SK-N-SH treated with all-trans-retinoic acid at 6 μM for 48 hours (cell line): ENCODE data around the gene LRRC63.

Source experiments
- ATAC-seq: fragments of 200-7000 bp; cut with Tn5 transposase; 3 replicates; pipeline ENCODE4 v1.9.1; 2020; ENCODE audit warnings: mild to moderate bottlenecking, moderate library complexity
- BACH2 ChIP-seq: fragments of 250-450 bp; sonication (Bioruptor Pico); IDR thresholded peaks from 2 replicates; pipeline ENCODE4 v1.9.0; 2021; ENCODE audit warnings: mild to moderate bottlenecking, borderline replicate concordance
- CSDC2 ChIP-seq: fragments of 250-450 bp; sonication (Bioruptor Pico); IDR thresholded peaks from 2 replicates; pipeline ENCODE4 v1.5.0; 2020; ENCODE audit warnings: mild to moderate bottlenecking, moderate library complexity
- CSRNP3 ChIP-seq: fragments of 250-450 bp; sonication (Bioruptor Pico); IDR thresholded peaks from 2 replicates; pipeline ENCODE4 v1.5.1; 2021; ENCODE audit warnings: mild to moderate bottlenecking, moderate library complexity
- ESRRG ChIP-seq: fragments of 250-450 bp; sonication (Bioruptor Pico); IDR thresholded peaks from 2 replicates; pipeline ENCODE4 v1.6.1; 2021; ENCODE audit warnings: mild to moderate bottlenecking
- GLIS3 ChIP-seq: fragments of 250-450 bp; sonication (Bioruptor Pico); IDR thresholded peaks from 2 replicates; pipeline ENCODE4 v1.5.0; 2020; ENCODE audit warnings: mild to moderate bottlenecking, moderate library complexity
- ISL1 ChIP-seq: fragments of 250-450 bp; sonication (Bioruptor Pico); IDR thresholded peaks from 2 replicates; pipeline ENCODE4 v2.1.2; 2022; ENCODE audit warnings: mild to moderate bottlenecking, moderate library complexity
- OSR1 ChIP-seq: fragments of 250-450 bp; sonication (Bioruptor Pico); IDR thresholded peaks from 2 replicates; pipeline ENCODE4 v1.8.0; 2022; ENCODE audit warnings: moderate library complexity, mild to moderate bottlenecking, inconsistent platforms
- PATZ1 ChIP-seq: fragments of 250-450 bp; sonication (Bioruptor Pico); IDR thresholded peaks from 2 replicates; pipeline ENCODE4 v1.8.0; 2020; ENCODE audit warnings: mild to moderate bottlenecking, moderate library complexity, borderline replicate concordance
- POU6F1 ChIP-seq: fragments of 250-450 bp; sonication (Bioruptor Pico); IDR thresholded peaks from 2 replicates; pipeline ENCODE4 v1.8.0; 2021; ENCODE audit warnings: low read depth, mild to moderate bottlenecking, moderate library complexity, borderline replicate concordance
- PPARA ChIP-seq: fragments of 250-450 bp; sonication (Bioruptor Pico); IDR thresholded peaks from 2 replicates; pipeline ENCODE4 v1.5.0; 2020; ENCODE audit warnings: mild to moderate bottlenecking, borderline replicate concordance
- RARB ChIP-seq: fragments of 250-450 bp; sonication (Bioruptor Pico); IDR thresholded peaks from 2 replicates; pipeline ENCODE4 v1.8.0; 2021; ENCODE audit warnings: mild to moderate bottlenecking, moderate library complexity
- SNAI2 ChIP-seq: fragments of 250-450 bp; sonication (Bioruptor Pico); IDR thresholded peaks from 2 replicates; pipeline ENCODE4 v1.5.0; 2020; ENCODE audit warnings: mild to moderate bottlenecking, moderate library complexity
- TCF4 ChIP-seq: fragments of 250-450 bp; sonication (Bioruptor Pico); IDR thresholded peaks from 2 replicates; pipeline ENCODE4 v1.8.0; 2021; ENCODE audit warnings: mild to moderate bottlenecking, moderate library complexity, borderline replicate concordance
- TOX ChIP-seq: fragments of 250-450 bp; sonication (Bioruptor Pico); IDR thresholded peaks from 2 replicates; pipeline ENCODE4 v1.8.0; 2021; ENCODE audit warnings: mild to moderate bottlenecking, moderate library complexity, borderline replicate concordance
- TSHZ2 ChIP-seq: fragments of 250-450 bp; sonication (Bioruptor Pico); IDR thresholded peaks from 2 replicates; pipeline ENCODE4 v1.5.0; 2020; ENCODE audit warnings: mild to moderate bottlenecking, moderate library complexity
- ZC3H10 ChIP-seq: fragments of 250-450 bp; sonication (Bioruptor Pico); IDR thresholded peaks from 2 replicates; pipeline ENCODE4 v1.5.1; 2021; ENCODE audit warnings: mild to moderate bottlenecking, moderate library complexity
- ZFP30 ChIP-seq: fragments of 450-650 bp; formaldehyde crosslinking; IDR thresholded peaks from 2 replicates; pipeline ENCODE4 v1.5.0; 2022; ENCODE audit warnings: mild to moderate bottlenecking, moderate library complexity
- ZNF565 ChIP-seq: fragments of 450-650 bp; formaldehyde crosslinking; conservative IDR thresholded peaks from 2 replicates; pipeline ENCODE4 v1.5.0; 2020; ENCODE audit warnings: low read depth, mild to moderate bottlenecking, moderate library complexity
- ZNF70 ChIP-seq: fragments of 450-650 bp; formaldehyde crosslinking; IDR thresholded peaks from 2 replicates; pipeline ENCODE4 v1.5.0; 2020; ENCODE audit warnings: mild to moderate bottlenecking, moderate library complexity
- ZNF8 ChIP-seq: fragments of 450-650 bp; formaldehyde crosslinking; IDR thresholded peaks from 2 replicates; pipeline ENCODE4 v1.5.0; 2020; ENCODE audit warnings: mild to moderate bottlenecking, moderate library complexity

Gene LRRC63

GRCh38 chr13:46168783-46169182, 42.9 kb upstream of the LRRC63 start:
- TF ChIP-seq TSHZ2 (CRISPR knock-in tag) (no peak), ZNF8 (CRISPR knock-in tag) (no peak), ISL1 (CRISPR knock-in tag) (no peak), ESRRG (no peak), PPARA (CRISPR knock-in tag) (no peak), OSR1 (CRISPR knock-in tag) (no peak), ZNF70 (CRISPR knock-in tag) (no peak), GLIS3 (no peak), BACH2 (CRISPR knock-in tag) (no peak), TOX (CRISPR knock-in tag) (no peak), ZNF565 (CRISPR knock-in tag) (no peak), ZC3H10 (no peak), PATZ1 (CRISPR knock-in tag) (no peak), ZFP30 (no peak)
- TF ChIP-seq, all 23 proteins: peak for 0
- ATAC-seq: no peak

GRCh38 chr13:46169758-46170157, 42.0 kb upstream of the LRRC63 start:
- TF ChIP-seq ISL1 (CRISPR knock-in tag): no peak
- TF ChIP-seq SNAI2 (CRISPR knock-in tag): no peak
- no peak for TF ChIP-seq RARB (CRISPR knock-in tag)
- TF ChIP-seq CSDC2 (CRISPR knock-in tag): no peak
- TF ChIP-seq CSRNP3: no peak

GRCh38 chr13:46170268-46170667, 41.5 kb upstream of the LRRC63 start:
- TF ChIP-seq TSHZ2 (CRISPR knock-in tag) (no peak), ESRRG (no peak), BACH2 (CRISPR knock-in tag) (no peak), CSDC2 (CRISPR knock-in tag) (no peak), POU6F1 (CRISPR knock-in tag) (no peak)
- ATAC-seq: no peak

More at GRCh38 chr13:46169758-46170157, 42.0 kb upstream of the LRRC63 start:
- no peak for ATAC-seq

GRCh38 chr13:46170687-46171086, 41.0 kb upstream of the LRRC63 start:
- no peak for ATAC-seq

More at GRCh38 chr13:46170687-46171086, 41.0 kb upstream of the LRRC63 start:
- TF ChIP-seq TCF4 (CRISPR knock-in tag) (no peak), BACH2 (CRISPR knock-in tag) (no peak), PPARA (CRISPR knock-in tag) (no peak), CSDC2 (CRISPR knock-in tag) (no peak), ZNF565 (CRISPR knock-in tag) (no peak), POU6F1 (CRISPR knock-in tag) (no peak), TSHZ2 (CRISPR knock-in tag) (no peak)
